GM21619 (cell line): ENCODE data around the gene TAS1R2.
"Not testable (repeated sequence)": the region's sequence is repeated elsewhere in the genome, so short reads cannot be mapped to it uniquely, and the experiment has no call there.

Experiments used
- ATAC-seq: cut with Tn5 transposase; IDR thresholded peaks from one replicate; pipeline ENCODE4 v1.9.1; 2021; ENCODE audit not compliant: unreplicated experiment

The TAS1R2 gene

GRCh38 chr1:18884419-18884717, 24.9 kb upstream of the TAS1R2 start:
- no peak for ATAC-seq

GRCh38 chr1:18883636-18884418, 24.4 kb upstream of the TAS1R2 start:
- no peak for ATAC-seq

- ATAC-seq: no peak
These were observed 23.6 kb upstream of the TAS1R2 start for GRCh38 chr1:18883079-18883478.

- ATAC-seq: no peak
These were observed 23.0 kb upstream of the TAS1R2 start for GRCh38 chr1:18882486-18882885.

GRCh38 chr1:18881642-18882431, 22.4 kb upstream of the TAS1R2 start:
- ATAC-seq: no peak

- no peak for ATAC-seq
These were observed 21.7 kb upstream of the TAS1R2 start for GRCh38 chr1:18881164-18881563.

- no peak for ATAC-seq
These were observed 21.1 kb upstream of the TAS1R2 start for GRCh38 chr1:18880585-18880984.

GRCh38 chr1:18879791-18880309, 20.4 kb upstream of the TAS1R2 start:
- no peak for ATAC-seq

- ATAC-seq: no peak
These were observed 19.8 kb upstream of the TAS1R2 start for GRCh38 chr1:18879215-18879790.

GRCh38 chr1:18878538-18879214, 19.2 kb upstream of the TAS1R2 start:
- no peak for ATAC-seq

- no peak for ATAC-seq
These were observed 17.8 kb upstream of the TAS1R2 start for GRCh38 chr1:18877282-18877681.

- no peak for ATAC-seq
These were observed 16.8 kb upstream of the TAS1R2 start for GRCh38 chr1:18876210-18876609.

- no peak for ATAC-seq
These were observed 16.3 kb upstream of the TAS1R2 start for GRCh38 chr1:18875796-18876128.

- ATAC-seq: no peak
These were observed 15.8 kb upstream of the TAS1R2 start for GRCh38 chr1:18875107-18875795.

GRCh38 chr1:18874600-18874999, 15.1 kb upstream of the TAS1R2 start:
- no peak for ATAC-seq

- ATAC-seq: no peak
These were observed 14.6 kb upstream of the TAS1R2 start for GRCh38 chr1:18874036-18874435.

GRCh38 chr1:18872071-18872611, 12.7 kb upstream of the TAS1R2 start:
- ATAC-seq: no peak

- no peak for ATAC-seq
These were observed 12.1 kb upstream of the TAS1R2 start for GRCh38 chr1:18871401-18872070.

GRCh38 chr1:18870957-18871356, 11.5 kb upstream of the TAS1R2 start:
- no peak for ATAC-seq

GRCh38 chr1:18870595-18870865, 11.1 kb upstream of the TAS1R2 start:
- not testable (repeated sequence) for ATAC-seq
